Gastroesophageal sphincter (tissue), 4 donors: ENCODE measurements around the gene ABCA4. TPM values are rescaled to one million over a fixed set of nuclear protein-coding genes. Genes with fewer than 3 reads are reported as not detected.

Source experiments
- ATAC-seq: fragments of 150-250 bp; one replicate; pipeline ENCODE4 v1.9.1; 2016; ENCODE audit warnings: mild to moderate bottlenecking, moderate library complexity
- H3K27ac ChIP-seq, 4 donors: fragments of 200-600 bp; sonication (generic) in 3 of 4; 1 replicate in 3 of 4; 2 replicates in 1 of 4; pipeline ENCODE4 v1.5.1; 2016 to 2019
- H3K27me3 ChIP-seq: fragments of 200-600 bp; sonication (generic); one replicate; pipeline ENCODE4 v1.5.1; 2019
- H3K36me3 ChIP-seq, 2 donors: fragments of 200-600 bp; sonication (generic); one replicate each; pipeline ENCODE4 v1.5.1; 2019; ENCODE audit warnings: control low read depth in 1 of 2
- H3K4me1 ChIP-seq, 3 donors: fragments of 200-600 bp; sonication (generic); 1 replicate in 2 of 3; 2 replicates in 1 of 3; pipeline ENCODE4 v1.5.1; 2016 to 2019; ENCODE audit warnings: control low read depth in 2 of 3
- H3K4me3 ChIP-seq, 2 donors: fragments of 200-600 bp; sonication (generic); one replicate each; pipeline ENCODE4 v1.5.1; 2019; ENCODE audit warnings: mild to moderate bottlenecking in 1 of 2, moderate library complexity in 1 of 2
- H3K9me3 ChIP-seq, 3 donors: fragments of 200-600 bp; sonication (generic); one replicate each; pipeline ENCODE4 v1.5.1; 2017 to 2019; ENCODE audit warnings: control low read depth in 2 of 3
- EP300 ChIP-seq: sonication (generic); formaldehyde crosslinking; IDR thresholded peaks from one replicate; pipeline ENCODE4 v1.6.1; 2017; ENCODE audit warnings: antibody characterized with exemption, mild to moderate bottlenecking
- POLR2A ChIP-seq, 2 donors: fragments of 450-650 bp; IDR thresholded peaks; one replicate each; pipeline ENCODE4 v1.6.1; 2017; ENCODE audit warnings: antibody characterized with exemption in 2 of 2, mild to moderate bottlenecking in 2 of 2, moderate library complexity in 1 of 2
- POLR2AphosphoS5 ChIP-seq: sonication (generic); formaldehyde crosslinking; IDR thresholded peaks from one replicate; pipeline ENCODE4 v1.6.1; 2017; ENCODE audit warnings: antibody characterized with exemption
- WGBS, 2 donors: methylation state at CpG; one replicate each; pipeline ENCODE4 v1.1.5; 2018; ENCODE audit warnings: low coverage in 1 of 2; 5-methylcytosine and 5-hydroxymethylcytosine counted together
- total RNA-seq, 4 donors: library from RNA; depleted of rRNA; stranded (reverse); fragments of >200 nt; gene quantifications; one replicate each; pipeline ENCODE4 v1.1.0, GENCODE V29; 2016
- TF ChIP-seq, protein P1 (sequence below), 4 experiments: fragments of 200-600 bp in 2 of 4; fragments of 450-650 bp in 2 of 4; sonication (generic) in 1 of 4; IDR thresholded peaks; one replicate each; pipeline ENCODE4 v1.5.1; 2017 to 2019; ENCODE audit warnings: antibody characterized with exemption in 4 of 4, mild to moderate bottlenecking in 2 of 4, moderate library complexity in 2 of 4

Gene ABCA4
- total RNA-seq, 4 donors from 2014 or later = 0.19 to 0.27 TPM; not detected in 2

DNA sequence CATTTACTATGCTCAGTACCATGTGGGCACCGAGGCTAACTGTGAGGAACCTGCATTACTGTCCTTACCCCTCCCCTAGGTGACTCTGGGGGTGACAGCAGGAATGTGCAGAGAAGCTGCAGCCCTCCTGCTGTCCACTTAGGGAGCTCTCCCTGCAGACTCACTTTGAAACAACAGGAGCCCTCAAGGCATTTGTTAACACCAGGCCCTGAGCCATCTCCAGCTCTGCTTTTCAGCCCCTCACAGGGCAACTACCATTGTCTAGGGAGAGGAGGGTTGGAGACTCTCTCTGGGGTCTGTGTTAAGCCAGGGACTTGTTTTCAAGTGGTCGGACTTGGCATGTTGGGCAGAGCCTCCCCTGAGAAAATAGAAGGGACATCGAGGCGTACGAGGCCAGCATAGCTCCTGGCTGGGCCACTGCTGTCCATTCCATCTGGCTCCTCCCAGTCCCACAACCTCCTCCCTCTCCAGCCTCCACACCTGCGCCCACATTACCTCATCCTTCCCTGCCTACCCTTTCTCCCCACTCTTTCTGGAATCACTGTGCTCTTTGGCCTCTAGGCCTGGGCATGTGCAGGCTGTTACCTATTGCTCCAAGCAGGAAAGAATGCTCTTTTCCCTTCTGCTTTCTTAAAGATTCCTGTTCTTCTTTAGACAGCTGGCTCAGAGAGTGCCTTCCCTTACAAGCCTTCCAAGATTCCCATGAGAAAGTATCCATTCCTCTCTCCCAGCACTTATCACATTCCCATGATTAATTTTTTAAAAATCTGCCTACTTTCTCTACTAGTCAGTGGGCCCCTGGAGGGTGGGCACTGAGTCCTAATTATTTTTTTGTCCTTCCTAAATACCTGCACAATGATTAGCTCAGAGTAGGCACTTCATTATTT, 109.0 kb downstream of the ABCA4 start:
- Histone ChIP-seq H3K4me1 (no peaks in the 10 kb centered on the region), H3K36me3 (no peaks in the 10 kb centered on the region), H3K9me3 (no peaks in the 10 kb centered on the region), H3K27me3 (no peaks in the 10 kb centered on the region), H3K27ac (no peak overlapping the region), H3K4me3 (no peak overlapping the region)
- 78 to 80% methylated on average over 1 to 4 of the region's 6 CpGs for WGBS, 2 donors
- TF ChIP-seq POLR2A (IDR thresholded peaks at IDR 0.05) (no peak), EP300 (no peak), POLR2AphosphoS5 (no peak)
- TF ChIP-seq, protein P1, sequence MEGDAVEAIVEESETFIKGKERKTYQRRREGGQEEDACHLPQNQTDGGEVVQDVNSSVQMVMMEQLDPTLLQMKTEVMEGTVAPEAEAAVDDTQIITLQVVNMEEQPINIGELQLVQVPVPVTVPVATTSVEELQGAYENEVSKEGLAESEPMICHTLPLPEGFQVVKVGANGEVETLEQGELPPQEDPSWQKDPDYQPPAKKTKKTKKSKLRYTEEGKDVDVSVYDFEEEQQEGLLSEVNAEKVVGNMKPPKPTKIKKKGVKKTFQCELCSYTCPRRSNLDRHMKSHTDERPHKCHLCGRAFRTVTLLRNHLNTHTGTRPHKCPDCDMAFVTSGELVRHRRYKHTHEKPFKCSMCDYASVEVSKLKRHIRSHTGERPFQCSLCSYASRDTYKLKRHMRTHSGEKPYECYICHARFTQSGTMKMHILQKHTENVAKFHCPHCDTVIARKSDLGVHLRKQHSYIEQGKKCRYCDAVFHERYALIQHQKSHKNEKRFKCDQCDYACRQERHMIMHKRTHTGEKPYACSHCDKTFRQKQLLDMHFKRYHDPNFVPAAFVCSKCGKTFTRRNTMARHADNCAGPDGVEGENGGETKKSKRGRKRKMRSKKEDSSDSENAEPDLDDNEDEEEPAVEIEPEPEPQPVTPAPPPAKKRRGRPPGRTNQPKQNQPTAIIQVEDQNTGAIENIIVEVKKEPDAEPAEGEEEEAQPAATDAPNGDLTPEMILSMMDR (IDR thresholded peaks at IDR 0.05) = no peak
- peak; percentile 18 for ATAC-seq

DNA sequence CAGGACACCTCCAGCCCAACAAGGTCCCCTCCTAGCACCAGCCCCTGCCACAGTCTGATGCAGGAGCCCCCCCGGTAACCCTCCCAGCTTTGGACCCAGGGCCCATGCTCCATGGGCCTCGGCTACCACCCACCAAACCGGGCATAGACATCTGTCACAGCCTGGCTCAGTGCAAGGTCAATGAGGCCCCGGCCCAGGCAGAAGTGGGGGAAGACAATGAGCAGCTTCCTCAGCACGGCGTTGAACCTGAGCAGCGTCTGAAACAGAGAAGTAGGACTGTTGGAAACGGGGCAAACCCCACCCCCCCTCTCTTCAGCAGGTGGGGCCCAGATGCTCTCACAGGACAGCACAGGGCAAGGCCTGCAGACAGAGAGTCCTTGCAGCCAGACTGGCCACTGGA, 109.8 kb downstream of the ABCA4 start:
- Histone ChIP-seq H3K4me3 (no peak overlapping the region), H3K4me1 (no peaks in the 10 kb centered on the region), H3K27ac (no peak overlapping the region), H3K27me3 (no peaks in the 10 kb centered on the region), H3K36me3 (no peaks in the 10 kb centered on the region), H3K9me3 (no peaks in the 10 kb centered on the region)
- WGBS, 2 donors = no CpG with 5 or more reads among the region's 8 CpGs
- ATAC-seq = no peak
- TF ChIP-seq, protein P1 (IDR thresholded peaks at IDR 0.05) = no peak
- TF ChIP-seq EP300 (no peak), POLR2AphosphoS5 (no peak), POLR2A (IDR thresholded peaks at IDR 0.05) (no peak)

DNA sequence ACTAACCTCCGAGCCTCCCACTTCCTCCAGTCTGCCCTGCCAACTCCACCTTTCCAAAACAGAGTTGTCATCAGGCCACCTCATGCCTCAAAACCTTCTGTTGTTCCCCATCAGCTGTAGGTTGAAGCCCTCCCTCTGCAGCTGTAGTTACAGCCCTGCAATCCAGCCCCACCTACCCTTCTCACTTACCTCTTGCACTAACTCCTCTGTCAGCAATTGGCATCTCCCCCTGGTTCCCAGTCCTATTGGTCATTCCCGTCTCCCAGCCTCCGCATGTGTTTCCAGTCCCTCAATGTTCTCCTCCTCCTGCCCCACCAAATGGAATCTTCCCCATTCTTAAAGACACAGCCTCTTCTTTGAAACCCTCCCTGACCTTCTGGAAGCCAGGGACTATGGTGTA, 111.6 kb downstream of the ABCA4 start:
- H3K9me3 ChIP-seq = no peaks in the 10 kb centered on the region
- no peak overlapping the region for H3K4me3 ChIP-seq
- H3K36me3 ChIP-seq = no peaks in the 10 kb centered on the region
- H3K4me1 ChIP-seq = no peaks in the 10 kb centered on the region
- ATAC-seq = no peak
- no peak overlapping the region for H3K27ac ChIP-seq
- WGBS, 2 donors = 93 to 100% methylated on average over 2 to 3 of the region's 3 CpGs
- H3K27me3 ChIP-seq = no peaks in the 10 kb centered on the region
- no peak for TF ChIP-seq EP300
- TF ChIP-seq, protein P1 (IDR thresholded peaks at IDR 0.05) = no peak
- TF ChIP-seq POLR2AphosphoS5 = no peak

DNA sequence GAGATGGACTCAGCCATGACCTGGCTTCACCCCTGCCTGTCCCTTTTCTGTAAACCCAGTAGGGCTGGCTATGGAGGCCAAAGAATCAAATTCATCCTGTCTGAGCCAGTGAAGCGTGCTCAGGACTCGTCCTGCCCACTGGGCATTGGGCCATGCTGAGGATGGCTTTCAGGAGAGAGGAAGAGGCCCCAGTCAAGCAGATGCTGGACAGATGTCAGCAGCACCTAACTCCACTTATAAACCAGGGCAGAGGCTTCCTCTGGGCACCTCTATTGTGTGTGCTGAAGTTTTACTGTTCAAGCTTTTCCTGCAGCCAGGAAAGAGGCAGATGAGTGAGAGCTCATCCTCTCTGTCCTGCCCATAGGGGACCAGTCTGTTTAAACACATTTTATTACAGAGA, 114.3 kb downstream of the ABCA4 start:
- ATAC-seq = no peak
- peaks cover 10% of the 10 kb centered on the region for H3K27me3 ChIP-seq
- no peaks in the 10 kb centered on the region for H3K36me3 ChIP-seq
- no peak overlapping the region for H3K27ac ChIP-seq
- no peaks in the 10 kb centered on the region for H3K9me3 ChIP-seq
- no peak overlapping the region for H3K4me3 ChIP-seq
- WGBS, 2 donors = no CpG with 5 or more reads among the region's 2 CpGs
- no peak for TF ChIP-seq EP300
- no peak for TF ChIP-seq POLR2A (IDR thresholded peaks at IDR 0.05)
- no peak for TF ChIP-seq POLR2AphosphoS5
- TF ChIP-seq, protein P1 (IDR thresholded peaks at IDR 0.05) = no peak
- H3K4me1 ChIP-seq = no peaks in the 10 kb centered on the region

DNA sequence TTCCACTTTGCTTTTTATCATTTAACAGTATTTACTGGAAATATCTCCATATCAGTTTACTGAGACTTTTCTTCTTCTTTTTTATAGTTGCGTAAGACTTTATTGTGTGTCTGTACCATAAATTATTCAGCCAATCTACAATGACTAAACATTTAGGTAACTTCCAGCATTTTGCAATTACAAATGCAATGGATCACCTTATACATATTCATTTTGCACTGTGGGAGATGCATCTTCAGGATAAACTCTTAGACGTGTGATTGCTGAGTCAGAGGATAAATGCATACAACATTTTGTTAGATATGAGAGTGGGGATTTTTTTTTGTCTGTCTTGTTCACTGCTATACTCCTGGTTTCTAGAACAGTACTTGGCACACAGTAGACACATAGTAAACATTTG, 116.0 kb downstream of the ABCA4 start:
- no peak overlapping the region for H3K4me3 ChIP-seq
- no peak for ATAC-seq
- 52 to 54% methylated on average over 2 of the region's 2 CpGs for WGBS, 2 donors
- H3K4me1 ChIP-seq = no peaks in the 10 kb centered on the region
- H3K36me3 ChIP-seq = no peaks in the 10 kb centered on the region
- H3K27me3 ChIP-seq = peaks cover 12% of the 10 kb centered on the region
- H3K9me3 ChIP-seq = no peaks in the 10 kb centered on the region
- TF ChIP-seq EP300 (no peak), POLR2A (IDR thresholded peaks at IDR 0.05) (no peak), POLR2AphosphoS5 (no peak)
- TF ChIP-seq, protein P1 (IDR thresholded peaks at IDR 0.05) = no peak
- no peak overlapping the region for H3K27ac ChIP-seq
